ENCODE measurements around the gene LCN6. TPM values are rescaled to one million over a fixed set of nuclear protein-coding genes. Genes with fewer than 3 reads are reported as not detected.
"Not testable (repeated sequence)": the region's sequence is repeated elsewhere in the genome, so short reads cannot be mapped to it uniquely, and the experiment has no call there.

The LCN6 gene
- polyA plus RNA-seq (ENCODE audit: low read depth in 6 of 6), result not detected

GRCh38 chr9:136748201-136748600 is at the start of gene LCN6:
TSS of gene LCN6 (minus strand) at chr9:136748525. CDS start at chr9:136748483, 42 bp downstream.
- Mint-ChIP-seq H3K27ac (peak within 1 kb of the TSS; percentile 95 to 99 (median 98)), H3K27me3 (no peaks in the 10 kb centered on the region), H3K36me3 (peaks cover 8 to 15% of the 10 kb centered on the region in 2 donors), H3K4me1 (peaks cover 37 to 62% (median 61%) of the 10 kb centered on the region in 3 donors), H3K4me3 (peak within 1 kb of the TSS; percentile 60 to 90 (median 78)), H3K9me3 (peaks cover 6 to 25% (median 17%) of the 10 kb centered on the region in 7 donors)
- DNase-seq, result no peak
- no peak for ATAC-seq (ENCODE audit: low read depth in 2 of 2)

GRCh38 chr9:136796775-136797347 is 48.5 kb upstream of the LCN6 start:
- H3K4me3 Mint-ChIP-seq, result peak overlapping the region in 3 of 8 donors; percentile 25 to 68 (median 57)
- peaks cover 15 to 26% (median 26%) of the 10 kb centered on the region in 3 donors for H3K4me1 Mint-ChIP-seq
- not testable (repeated sequence) for H3K27ac Mint-ChIP-seq; DNase-seq; ATAC-seq (ENCODE audit: low read depth in 2 of 2); H3K36me3 Mint-ChIP-seq; H3K9me3 Mint-ChIP-seq; H3K27me3 Mint-ChIP-seq

GRCh38 chr9:136796238-136796774 is 48.0 kb upstream of the LCN6 start, which contains the start of gene CCDC183:
TSS of gene CCDC183 (plus strand) at chr9:136796338. CDS start at chr9:136796398, 60 bp downstream.
- H3K9me3 Mint-ChIP-seq, result no peaks in the 10 kb centered on the region
- H3K27me3 Mint-ChIP-seq, result no peaks in the 10 kb centered on the region
- H3K36me3 Mint-ChIP-seq, result no peaks in the 10 kb centered on the region
- peak within 1 kb of the TSS in 5 of 8 donors; percentile 19 to 68 (median 47) for H3K4me3 Mint-ChIP-seq
- ATAC-seq (ENCODE audit: low read depth in 2 of 2) (no peak), DNase-seq (no peak)
- peaks cover 14 to 24% (median 23%) of the 10 kb centered on the region in 3 donors for H3K4me1 Mint-ChIP-seq
- H3K27ac Mint-ChIP-seq, result peak within 1 kb of the TSS in 2 of 6 donors; percentile 73 to 93

- Mint-ChIP-seq H3K36me3 (no peaks in the 10 kb centered on the region), H3K4me1 (peaks cover 2 to 12% (median 11%) of the 10 kb centered on the region in 3 donors), H3K9me3 (no peaks in the 10 kb centered on the region), H3K27me3 (no peaks in the 10 kb centered on the region), H3K27ac (peak overlapping the region in 1 of 6 donors; percentile 69), H3K4me3 (peak overlapping the region in 1 of 8 donors; percentile 45)
- DNase-seq (no peak), ATAC-seq (ENCODE audit: low read depth in 2 of 2) (no peak)
These were observed 46.6 kb upstream of the LCN6 start for GRCh38 chr9:136795000-136795348.

GRCh38 chr9:136794281-136794999 is 46.1 kb upstream of the LCN6 start:
- ATAC-seq (ENCODE audit: low read depth in 2 of 2), result no peak
- peak overlapping the region in 2 of 6 donors; percentile 56 to 84 for H3K27ac Mint-ChIP-seq

GRCh38 chr9:136793086-136793946 is 45.0 kb upstream of the LCN6 start:
- Mint-ChIP-seq H3K27me3 (no peaks in the 10 kb centered on the region), H3K4me1 (peaks cover 3 to 12% (median 9%) of the 10 kb centered on the region in 3 donors), H3K4me3 (peak overlapping the region in 6 of 8 donors; percentile 21 to 64 (median 35)), H3K36me3 (no peaks in the 10 kb centered on the region), H3K9me3 (no peaks in the 10 kb centered on the region), H3K27ac (peak overlapping the region in 3 of 6 donors; percentile 38 to 43 (median 42))
- no peak for DNase-seq
- no peak for ATAC-seq (ENCODE audit: low read depth in 2 of 2)

More at GRCh38 chr9:136794281-136794999, 46.1 kb upstream of the LCN6 start:
- no peak for DNase-seq
- Mint-ChIP-seq H3K4me3 (peak overlapping the region in 1 of 8 donors; percentile 45), H3K36me3 (no peaks in the 10 kb centered on the region), H3K27me3 (no peaks in the 10 kb centered on the region), H3K9me3 (no peaks in the 10 kb centered on the region), H3K4me1 (peaks cover 0 to 12% (median 9%) of the 10 kb centered on the region in 3 donors)

GRCh38 chr9:136792321-136793085 is 44.2 kb upstream of the LCN6 start:
- Mint-ChIP-seq H3K27ac (peak overlapping the region in 4 of 6 donors; percentile 80 to 99 (median 98)), H3K9me3 (no peaks in the 10 kb centered on the region), H3K4me1 (peaks cover 9 to 14% (median 14%) of the 10 kb centered on the region in 3 donors), H3K27me3 (no peaks in the 10 kb centered on the region), H3K4me3 (peak overlapping the region; percentile 1 to 89 (median 78)), H3K36me3 (no peaks in the 10 kb centered on the region)
- no peak for DNase-seq
- no peak for ATAC-seq (ENCODE audit: low read depth in 2 of 2)

GRCh38 chr9:136791516-136792276 is 43.4 kb upstream of the LCN6 start:
- Mint-ChIP-seq H3K4me1 (peaks cover 12 to 15% (median 14%) of the 10 kb centered on the region in 3 donors), H3K4me3 (peak overlapping the region; percentile 77 to 92 (median 88)), H3K36me3 (no peaks in the 10 kb centered on the region), H3K27ac (peak overlapping the region; percentile 96 to 99 (median 99)), H3K27me3 (no peaks in the 10 kb centered on the region), H3K9me3 (no peaks in the 10 kb centered on the region)
- ATAC-seq (ENCODE audit: low read depth in 2 of 2) (peak; percentile 32 to 41), DNase-seq (peak; percentile 73)

GRCh38 chr9:136790640-136791515 is 42.6 kb upstream of the LCN6 start, which contains the start of gene TMEM141:
TSS of gene TMEM141 (plus strand) at chr9:136791344. CDS start at chr9:136791371, 27 bp downstream.
- H3K36me3 Mint-ChIP-seq, result no peaks in the 10 kb centered on the region
- peaks cover 12 to 15% (median 14%) of the 10 kb centered on the region in 3 donors for H3K4me1 Mint-ChIP-seq
- ATAC-seq (ENCODE audit: low read depth in 2 of 2), result peak; percentile 82 to 83

GRCh38 chr9:136789523-136789937 is 41.2 kb upstream of the LCN6 start:
- Mint-ChIP-seq H3K4me3 (no peak overlapping the region), H3K9me3 (no peaks in the 10 kb centered on the region), H3K27ac (peak overlapping the region in 1 of 6 donors; percentile 22), H3K4me1 (peaks cover 12 to 18% (median 15%) of the 10 kb centered on the region in 3 donors), H3K36me3 (no peaks in the 10 kb centered on the region), H3K27me3 (no peaks in the 10 kb centered on the region)
- no peak for DNase-seq
- ATAC-seq (ENCODE audit: low read depth in 2 of 2), result no peak

More at GRCh38 chr9:136790640-136791515, 42.6 kb upstream of the LCN6 start, which contains the start of gene TMEM141:
- peak; percentile 99 for DNase-seq
- Mint-ChIP-seq H3K27me3 (no peaks in the 10 kb centered on the region), H3K27ac (peak within 1 kb of the TSS; percentile 96 to 99 (median 99)), H3K9me3 (no peaks in the 10 kb centered on the region), H3K4me3 (peak within 1 kb of the TSS; percentile 77 to 92 (median 88))
